MCF 10A (cell line): Measurements from ENCODE around the gene STIL. TPM values are rescaled to one million over a fixed set of nuclear protein-coding genes. Genes with fewer than 3 reads are reported as not detected.
A peak's percentile ranks its signal among the peaks of the same experiment; 100 is the strongest.

ENCODE experiments used
- BruUV-seq: library from RNA; stranded (reverse); fragments of 400-500 nt; replicated peaks from 2 replicates; lab custom pipeline; 2021; lab: Mats Ljungman, UMichigan
- CTCF ChIA-PET: fragments of 300-600 bp; sonication (Branson Sonifier 250); formaldehyde crosslinking; extraction: SDS; loops from one replicate; lab custom pipeline; 2021; ENCODE audit warnings: antibody characterized with exemption, inconsistent platforms; lab: Yijun Ruan, JAX
- POLR2A ChIA-PET: fragments of 300-600, 350-650 bp; sonication (Branson Sonifier 250); formaldehyde crosslinking; extraction: SDS; loops from one replicate; lab custom pipeline; 2020; ENCODE audit warnings: antibody characterized with exemption, inconsistent platforms; lab: Yijun Ruan, JAX
- DNase-seq: peaks from one replicate; pipeline ENCODE4 v3.0.0-alpha.2; 2018; ENCODE audit not compliant: unreplicated experiment
- H3K27ac Mint-ChIP-seq: one replicate; pipeline ENCODE4 v1.8.0; 2022; ENCODE audit warnings: mild to moderate bottlenecking, low read depth, mixed read lengths; ENCODE audit not compliant: unreplicated experiment
- H3K27me3 Mint-ChIP-seq: one replicate; pipeline ENCODE4 v1.8.0; 2022; ENCODE audit warnings: mixed read lengths; ENCODE audit not compliant: insufficient read depth, unreplicated experiment
- H3K36me3 Mint-ChIP-seq: one replicate; pipeline ENCODE4 v1.8.0; 2022; ENCODE audit warnings: mild to moderate bottlenecking, moderate library complexity, mixed read lengths; ENCODE audit not compliant: insufficient read depth, unreplicated experiment
- H3K4me1 Mint-ChIP-seq: one replicate; pipeline ENCODE4 v1.8.0; 2022; ENCODE audit warnings: mixed read lengths; ENCODE audit not compliant: insufficient read depth, unreplicated experiment
- H3K4me3 Mint-ChIP-seq: one replicate; pipeline ENCODE4 v1.8.0; 2022; ENCODE audit warnings: mild to moderate bottlenecking, moderate library complexity, mixed read lengths; ENCODE audit not compliant: unreplicated experiment
- H3K9me3 Mint-ChIP-seq: one replicate; pipeline ENCODE4 v1.8.0; 2022; ENCODE audit warnings: mixed read lengths; ENCODE audit not compliant: unreplicated experiment
- CTCF ChIP-seq: fragments of 200-600 bp; IDR thresholded peaks from one replicate; pipeline ENCODE4 v1.8.0; 2022; ENCODE audit warnings: antibody characterized with exemption, mild to moderate bottlenecking; ENCODE audit not compliant: unreplicated experiment
- intact Hi-C: fragments of 100-400 bp; cut with micrococcal nuclease; formaldehyde crosslinking; loops from 2 replicates; pipeline ENCODE4 v1.14.1; 2022
- total RNA-seq: library from RNA; stranded (reverse); gene quantifications from 2 replicates; pipeline ENCODE4 v1.2.3, GENCODE V29; 2022

STIL gene
- total RNA-seq, 1 experiment from 2014 or later, result 12.6 TPM

- H3K4me1 Mint-ChIP-seq, result peaks cover 6% of the 10 kb centered on the region
- H3K27me3 Mint-ChIP-seq, result no peaks in the 10 kb centered on the region
- TF ChIP-seq CTCF, result no peak
- peaks cover 14% of the 10 kb centered on the region for H3K36me3 Mint-ChIP-seq
- no peak overlapping the region for H3K27ac Mint-ChIP-seq
- BruUV-seq, result TSS peak; percentile 48
- CTCF ChIA-PET, result interaction anchor here (0.6 to 6.6 kb wide), 11 partner anchors 11 to 655 kb away, joined by 3 to 36 read pairs (median 4); partner anchors contain the start of genes PDZK1IP1 and STIL
- H3K9me3 Mint-ChIP-seq, result no peaks in the 10 kb centered on the region
- POLR2A ChIA-PET, result interaction anchor here (0.6 to 3.6 kb wide), 24 partner anchors 8 to 729 kb away, joined by 3 to 57 read pairs (median 4); partner anchors contain the start of genes EFCAB14, MKNK1, PDZK1IP1 and STIL
- no peak overlapping the region for H3K4me3 Mint-ChIP-seq
- DNase-seq, result no peak
- intact Hi-C loops, result loop anchor here (1.0 to 5.0 kb wide), 3 partner anchors 19 to 141 kb away; partner anchors contain the start of genes PDZK1IP1 and STIL
Measured at GRCh38 chr1:47332779-47333577, 19.0 kb upstream of the STIL start.

- H3K9me3 Mint-ChIP-seq, result no peaks in the 10 kb centered on the region
- BruUV-seq, result no TSS peak
- intact Hi-C loops, result loop anchor here (5.0 kb wide), 1 partner anchor 140 kb away; the partner anchor contains the start of gene PDZK1IP1
- TF ChIP-seq CTCF, result no peak
- DNase-seq, result no peak
- H3K4me1 Mint-ChIP-seq, result peaks cover 6% of the 10 kb centered on the region
- no peak overlapping the region for H3K27ac Mint-ChIP-seq
- no peak overlapping the region for H3K4me3 Mint-ChIP-seq
- CTCF ChIA-PET, result interaction anchor here (0.6 to 6.6 kb wide), 5 partner anchors 16 to 582 kb away, joined by 3 to 36 read pairs (median 4); partner anchors contain the start of gene PDZK1IP1
- H3K27me3 Mint-ChIP-seq, result no peaks in the 10 kb centered on the region
- H3K36me3 Mint-ChIP-seq, result peaks cover 10% of the 10 kb centered on the region
- POLR2A ChIA-PET, result interaction anchor here (0.9 to 1.2 kb wide), 3 partner anchors 8 to 727 kb away, joined by 3 to 5 read pairs (median 3); partner anchors contain the start of gene MKNK1
Measured at GRCh38 chr1:47331875-47332274, 17.9 kb upstream of the STIL start.

- H3K4me1 Mint-ChIP-seq, result no peaks in the 10 kb centered on the region
- H3K27me3 Mint-ChIP-seq, result no peaks in the 10 kb centered on the region
- TF ChIP-seq CTCF, result no peak
- intact Hi-C loops, result loop anchor here (5.0 kb wide), 1 partner anchor 138 kb away; the partner anchor contains the start of gene PDZK1IP1
- DNase-seq, result no peak
- H3K4me3 Mint-ChIP-seq, result no peak overlapping the region
- ChIA-PET POLR2A (no interaction called here), CTCF (interaction anchor here (0.7 to 6.6 kb wide), 3 partner anchors 95 to 151 kb away, joined by 3 to 36 read pairs (median 3); partner anchors contain the start of gene PDZK1IP1)
- H3K9me3 Mint-ChIP-seq, result no peaks in the 10 kb centered on the region
- peaks cover 5% of the 10 kb centered on the region for H3K36me3 Mint-ChIP-seq
- BruUV-seq, result no TSS peak
- H3K27ac Mint-ChIP-seq, result no peak overlapping the region
Measured at GRCh38 chr1:47330212-47330611, 16.3 kb upstream of the STIL start.

- POLR2A ChIA-PET, result no interaction called here
- Mint-ChIP-seq H3K4me3 (no peak overlapping the region), H3K4me1 (no peaks in the 10 kb centered on the region), H3K27me3 (no peaks in the 10 kb centered on the region), H3K9me3 (no peaks in the 10 kb centered on the region), H3K27ac (no peak overlapping the region), H3K36me3 (no peaks in the 10 kb centered on the region)
- DNase-seq, result no peak
- CTCF ChIA-PET, result interaction anchor here (0.6 to 6.6 kb wide), 3 partner anchors 137 to 1236 kb away, joined by 3 to 36 read pairs (median 3); partner anchors contain the start of gene PDZK1IP1
- intact Hi-C loops, result no loop called here
- no TSS peak for BruUV-seq
- TF ChIP-seq CTCF, result no peak
Measured at GRCh38 chr1:47328992-47329391, 15.0 kb upstream of the STIL start.
